CD4-positive, alpha-beta T cell (primary cell): ENCODE results near the gene RADIL. TPM values are rescaled to one million over a fixed set of nuclear protein-coding genes. Genes with fewer than 3 reads are reported as not detected.

Experiments used
- ATAC-seq: fragments of 200-7000 bp; cut with Tn5 transposase; one replicate; pipeline ENCODE4 v1.10.0; 2022; ENCODE audit warnings: mild to moderate bottlenecking; ENCODE audit not compliant: poor library complexity
- CTCF ChIA-PET: fragments of 350-600 bp; sonication (Branson Sonifier 250); formaldehyde crosslinking; loops from one replicate; lab custom pipeline; 2021; ENCODE audit warnings: antibody characterized with exemption, inconsistent platforms; lab: Charles Lee
- POLR2A ChIA-PET: fragments of 350-600 bp; sonication (Branson Sonifier 250); formaldehyde crosslinking; loops from one replicate; lab custom pipeline; 2021; ENCODE audit warnings: antibody characterized with exemption, inconsistent platforms; lab: Charles Lee
- DNase-seq, 14 experiments: peaks; one replicate each; pipeline ENCODE4 v3.0.0-alpha.2; 2013 to 2020; ENCODE audit warnings: mixed read lengths in 2 of 14
- H3K27ac ChIP-seq, 2 donors: one replicate each; pipeline versions ENCODE4 v1.5.1 to v1.7.0; 2013; ENCODE audit warnings: low read length in 2 of 2, low read depth in 1 of 2, mild to moderate bottlenecking in 1 of 2
- H3K27me3 ChIP-seq, 2 experiments: 1 replicate in 1 of 2; 2 replicates in 1 of 2; pipeline versions ENCODE4 v1.6.1 to v1.7.0; 2013; ENCODE audit warnings: low read length in 2 of 2, control low read depth in 1 of 2, mild to moderate bottlenecking in 1 of 2, moderate library complexity in 1 of 2; ENCODE audit not compliant: insufficient read depth in 2 of 2, control insufficient read depth in 1 of 2
- H3K36me3 ChIP-seq: one replicate; pipeline ENCODE4 v1.6.1; 2013; ENCODE audit warnings: low read length, control low read depth; ENCODE audit not compliant: insufficient read depth
- H3K4me1 ChIP-seq: one replicate; pipeline ENCODE4 v1.6.1; 2013; ENCODE audit warnings: low read length, control low read depth; ENCODE audit not compliant: insufficient read depth
- H3K4me3 ChIP-seq: one replicate; pipeline ENCODE4 v1.5.1; 2013; ENCODE audit warnings: mild to moderate bottlenecking, low read length, moderate library complexity
- H3K9me3 ChIP-seq, 2 experiments: 1 replicate in 1 of 2; 2 replicates in 1 of 2; pipeline versions ENCODE4 v1.6.1 to v1.7.0; 2013; ENCODE audit warnings: low read length in 2 of 2, mild to moderate bottlenecking in 2 of 2, control low read depth in 1 of 2, moderate library complexity in 1 of 2; ENCODE audit not compliant: control insufficient read depth in 1 of 2, insufficient read depth in 1 of 2
- H3K27ac Mint-ChIP-seq: one replicate; pipeline ENCODE4 v1.8.0; 2020; ENCODE audit warnings: mixed read lengths
- H3K27me3 Mint-ChIP-seq: one replicate; pipeline ENCODE4 v1.8.0; 2021; ENCODE audit warnings: mixed read lengths
- H3K36me3 Mint-ChIP-seq: one replicate; pipeline ENCODE4 v1.8.0; 2021; ENCODE audit warnings: low read depth, mixed read lengths
- H3K4me1 Mint-ChIP-seq: one replicate; pipeline ENCODE4 v1.8.0; 2021; ENCODE audit warnings: low read depth, mixed read lengths
- H3K4me3 Mint-ChIP-seq: one replicate; pipeline ENCODE4 v1.8.0; 2020; ENCODE audit warnings: mild to moderate bottlenecking, mixed read lengths
- H3K9me3 Mint-ChIP-seq: one replicate; pipeline ENCODE4 v1.8.0; 2020; ENCODE audit warnings: mixed read lengths
- intact Hi-C, 2 experiments: fragments of 100-400 bp; cut with DNase I in 1 of 2; cut with micrococcal nuclease in 1 of 2; formaldehyde crosslinking; loops; one replicate each; pipeline versions ENCODE4 v1.15.1 to v1.9.0; 2023 to 2025; cut with DNase I, micrococcal nuclease
- total RNA-seq, 174 experiments: library from RNA in 2 of 174; stranded (reverse) in 2 of 174; gene quantifications; one replicate each; pipeline ENCODE4 v1.2.3 and lab custom pipeline; 2021 to 2026
- TF ChIP-seq, protein P1 (sequence below): fragments of 200-600 bp; IDR thresholded peaks from one replicate; pipeline ENCODE4 v1.8.0; 2022; ENCODE audit warnings: antibody characterized with exemption, mild to moderate bottlenecking

Gene RADIL
- total RNA-seq, 2 experiments from 2014 or later = not detected

- ATAC-seq = no peak
- no peak overlapping the region for H3K4me3 Mint-ChIP-seq
- POLR2A ChIA-PET = no interaction called here
Observed at GRCh38 chr7:4857189-4857588, 26.3 kb downstream of the RADIL start.

GRCh38 chr7:4856336-4857057 lies 27.0 kb downstream of the RADIL start:
- peaks cover 4% of the 10 kb centered on the region in 2 experiments for H3K27me3 ChIP-seq
- TF ChIP-seq, protein P1, sequence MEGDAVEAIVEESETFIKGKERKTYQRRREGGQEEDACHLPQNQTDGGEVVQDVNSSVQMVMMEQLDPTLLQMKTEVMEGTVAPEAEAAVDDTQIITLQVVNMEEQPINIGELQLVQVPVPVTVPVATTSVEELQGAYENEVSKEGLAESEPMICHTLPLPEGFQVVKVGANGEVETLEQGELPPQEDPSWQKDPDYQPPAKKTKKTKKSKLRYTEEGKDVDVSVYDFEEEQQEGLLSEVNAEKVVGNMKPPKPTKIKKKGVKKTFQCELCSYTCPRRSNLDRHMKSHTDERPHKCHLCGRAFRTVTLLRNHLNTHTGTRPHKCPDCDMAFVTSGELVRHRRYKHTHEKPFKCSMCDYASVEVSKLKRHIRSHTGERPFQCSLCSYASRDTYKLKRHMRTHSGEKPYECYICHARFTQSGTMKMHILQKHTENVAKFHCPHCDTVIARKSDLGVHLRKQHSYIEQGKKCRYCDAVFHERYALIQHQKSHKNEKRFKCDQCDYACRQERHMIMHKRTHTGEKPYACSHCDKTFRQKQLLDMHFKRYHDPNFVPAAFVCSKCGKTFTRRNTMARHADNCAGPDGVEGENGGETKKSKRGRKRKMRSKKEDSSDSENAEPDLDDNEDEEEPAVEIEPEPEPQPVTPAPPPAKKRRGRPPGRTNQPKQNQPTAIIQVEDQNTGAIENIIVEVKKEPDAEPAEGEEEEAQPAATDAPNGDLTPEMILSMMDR = no peak
- Mint-ChIP-seq H3K27me3 (peaks cover 37% of the 10 kb centered on the region), H3K9me3 (no peaks in the 10 kb centered on the region), H3K4me3 (no peak overlapping the region), H3K27ac (no peak overlapping the region), H3K4me1 (no peaks in the 10 kb centered on the region), H3K36me3 (no peaks in the 10 kb centered on the region)
- no peak for DNase-seq
- intact Hi-C loops = no loop called here
- ATAC-seq = no peak
- no peak overlapping the region for H3K4me3 ChIP-seq
- peaks cover under 1% of the 10 kb centered on the region for H3K4me1 ChIP-seq
- ChIA-PET CTCF (interaction anchor here (0.5 kb wide), 1 partner anchor 357 kb away, joined by 3 read pairs; no protein-coding TSS in a partner anchor), POLR2A (no interaction called here)
- H3K9me3 ChIP-seq = peaks cover 0 to 1% of the 10 kb centered on the region in 2 experiments
- no peaks in the 10 kb centered on the region for H3K36me3 ChIP-seq
- H3K27ac ChIP-seq = no peak overlapping the region

More at GRCh38 chr7:4857189-4857588, 26.3 kb downstream of the RADIL start:
- H3K36me3 ChIP-seq = no peaks in the 10 kb centered on the region
- Mint-ChIP-seq H3K27me3 (peaks cover 40% of the 10 kb centered on the region), H3K9me3 (no peaks in the 10 kb centered on the region), H3K4me1 (no peaks in the 10 kb centered on the region), H3K36me3 (no peaks in the 10 kb centered on the region), H3K27ac (no peak overlapping the region)
- CTCF ChIA-PET = no interaction called here
- no peak overlapping the region for H3K27ac ChIP-seq
- TF ChIP-seq, protein P1 = no peak
- intact Hi-C loops = no loop called here
- H3K27me3 ChIP-seq = peaks cover 11% of the 10 kb centered on the region in 2 experiments
- DNase-seq = no peak
- no peak overlapping the region for H3K4me3 ChIP-seq
- H3K9me3 ChIP-seq = peaks cover 0 to 8% of the 10 kb centered on the region in 2 experiments
- H3K4me1 ChIP-seq = peaks cover 7% of the 10 kb centered on the region

- DNase-seq = no peak
- no peaks in the 10 kb centered on the region for H3K9me3 Mint-ChIP-seq
- H3K27me3 Mint-ChIP-seq = peaks cover 21% of the 10 kb centered on the region
- no peak overlapping the region for H3K27ac ChIP-seq
- H3K36me3 Mint-ChIP-seq = no peaks in the 10 kb centered on the region
- H3K9me3 ChIP-seq = peaks cover 0 to 7% of the 10 kb centered on the region in 2 experiments
- H3K4me3 Mint-ChIP-seq = no peak overlapping the region
- H3K27me3 ChIP-seq = no peaks in the 10 kb centered on the region
- H3K4me3 ChIP-seq = no peak overlapping the region
- no peaks in the 10 kb centered on the region for H3K4me1 ChIP-seq
- CTCF ChIA-PET = no interaction called here
- TF ChIP-seq, protein P1 = no peak
- no peaks in the 10 kb centered on the region for H3K4me1 Mint-ChIP-seq
- intact Hi-C loops = no loop called here
- H3K36me3 ChIP-seq = no peaks in the 10 kb centered on the region
- no peak overlapping the region for H3K27ac Mint-ChIP-seq
- ATAC-seq = no peak
- POLR2A ChIA-PET = no interaction called here
Observed at GRCh38 chr7:4854916-4855315, 28.6 kb downstream of the RADIL start.
